DOHH2 (cell line): Measurements from ENCODE around the gene TDRD12.

Source experiments
- CTCF ChIP-seq: fragments of 200-600 bp; sonication (generic); IDR thresholded peaks from one replicate; pipeline ENCODE4 v1.5.1; 2014; ENCODE audit warnings: antibody characterized with exemption, mild to moderate bottlenecking, low read depth, low read length; ENCODE audit not compliant: poor library complexity, severe bottlenecking
- EZH2phosphoT487 ChIP-seq: fragments of 200-600 bp; sonication (generic); IDR thresholded peaks from 2 replicates; pipeline ENCODE4 v1.6.1; 2017; ENCODE audit warnings: borderline replicate concordance, mild to moderate bottlenecking, antibody characterized with exemption, low read length, moderate library complexity, mixed read lengths

- TF ChIP-seq CTCF, result no peak
- TF ChIP-seq EZH2phosphoT487, result no peak
These were observed 17.6 kb upstream of the TDRD12 start for GRCh38 chr19:32702010-32702409.
